ENCODE results near the gene NF1.

GRCh38 chr17:31061678-31062077 is 33.1 kb upstream of the NF1 start:
- TF ChIP-seq EP300 (IDR thresholded peaks at IDR 0.05) (no peak), ESRRA (IDR thresholded peaks at IDR 0.05; ENCODE audit: borderline replicate concordance, low read length) (no peak), CTCF (IDR thresholded peaks at IDR 0.05) (no peak), REST (IDR thresholded peaks at IDR 0.05) (no peak), CBX8 (IDR thresholded peaks at IDR 0.05) (no peak), TP53 (CRISPR knock-in tag; IDR thresholded peaks at IDR 0.05) (no peak)
